Osteoblast (primary cell): Measurements from ENCODE around the gene TRMU. TPM values are rescaled to one million over a fixed set of nuclear protein-coding genes. Genes with fewer than 3 reads are reported as not detected.

Experiments used
- DNase-seq: peaks from one replicate; pipeline ENCODE4 v3.0.0; 2011; ENCODE audit warnings: low spot score, mixed read lengths; ENCODE audit not compliant: insufficient read length; ENCODE audit errors: missing footprints
- H2AFZ ChIP-seq: 2 replicates; pipeline ENCODE4 v1.6.0; 2011; ENCODE audit warnings: mild to moderate bottlenecking, low read length
- H3K27ac ChIP-seq: 2 replicates; pipeline ENCODE4 v1.5.1; 2011; ENCODE audit warnings: mild to moderate bottlenecking, low read depth, low read length, moderate library complexity
- H3K27me3 ChIP-seq: 2 replicates; pipeline ENCODE4 v1.6.0; 2012; ENCODE audit warnings: mild to moderate bottlenecking, control low read depth, inconsistent platforms, low read length, moderate library complexity; ENCODE audit not compliant: insufficient read depth
- H3K36me3 ChIP-seq: 2 replicates; pipeline ENCODE4 v1.5.1; 2011; ENCODE audit warnings: mild to moderate bottlenecking, low read length, control low read depth, moderate library complexity; ENCODE audit not compliant: insufficient read depth
- H3K4me1 ChIP-seq: 2 replicates; pipeline ENCODE4 v1.5.1; 2011; ENCODE audit warnings: mild to moderate bottlenecking, low read length, control low read depth, moderate library complexity; ENCODE audit not compliant: insufficient read depth
- H3K4me2 ChIP-seq: 2 replicates; pipeline ENCODE4 v1.6.0; 2011; ENCODE audit warnings: mild to moderate bottlenecking, low read length; ENCODE audit not compliant: insufficient read depth
- H3K4me3 ChIP-seq: fragments of 200-600 bp; sonication (generic); 3 replicates; pipeline ENCODE4 v1.5.1; 2012; ENCODE audit warnings: mild to moderate bottlenecking, low read length, inconsistent platforms; ENCODE audit not compliant: insufficient read depth
- H3K79me2 ChIP-seq: 2 replicates; pipeline ENCODE4 v1.6.0; 2012; ENCODE audit warnings: mild to moderate bottlenecking, low read length, control low read depth, inconsistent platforms; ENCODE audit not compliant: insufficient read depth
- H3K9me3 ChIP-seq: 2 replicates; pipeline ENCODE4 v1.5.1; 2011; ENCODE audit warnings: low read depth, low read length, control low read depth
- H4K20me1 ChIP-seq: 2 replicates; pipeline ENCODE4 v1.6.0; 2012; ENCODE audit warnings: mild to moderate bottlenecking, low read length, control low read depth; ENCODE audit not compliant: insufficient read depth
- CTCF ChIP-seq: IDR thresholded peaks from 2 replicates; pipeline ENCODE4 v1.5.1; 2011; ENCODE audit warnings: mild to moderate bottlenecking, low read depth, low read length, moderate library complexity; ENCODE audit errors: extremely low read depth
- total RNA-seq: library from RNA; depleted of rRNA; stranded (reverse); fragments of >200 nt; gene quantifications from 2 replicates; pipeline ENCODE4 v1.2.3, GENCODE V29; 2012

Gene TRMU
- total RNA-seq, 1 donor, result 22.1 TPM

- no peak overlapping the region for H3K27ac ChIP-seq
- no peak for DNase-seq
- H3K4me2 ChIP-seq, result no peak overlapping the region
- peaks cover 4% of the 10 kb centered on the region for H3K27me3 ChIP-seq
- H3K79me2 ChIP-seq, result no peaks in the 10 kb centered on the region
- no peak overlapping the region for H3K4me3 ChIP-seq
- no peaks in the 10 kb centered on the region for H3K9me3 ChIP-seq
- no peaks in the 10 kb centered on the region for H4K20me1 ChIP-seq
- no peaks in the 10 kb centered on the region for H3K36me3 ChIP-seq
- no peaks in the 10 kb centered on the region for H3K4me1 ChIP-seq
- TF ChIP-seq CTCF, result no peak
- no peak overlapping the region for H2AFZ ChIP-seq
Observed at GRCh38 chr22:46368871-46369715, 33.6 kb downstream of the TRMU start.

GRCh38 chr22:46369716-46370583, 34.4 kb downstream of the TRMU start:
- H2AFZ ChIP-seq, result no peak overlapping the region
- H3K79me2 ChIP-seq, result no peaks in the 10 kb centered on the region
- H4K20me1 ChIP-seq, result no peaks in the 10 kb centered on the region
- no peaks in the 10 kb centered on the region for H3K4me1 ChIP-seq
- DNase-seq, result no peak
- no peaks in the 10 kb centered on the region for H3K9me3 ChIP-seq
- no peak overlapping the region for H3K4me3 ChIP-seq
- no peak overlapping the region for H3K27ac ChIP-seq
- peaks cover 4% of the 10 kb centered on the region for H3K27me3 ChIP-seq
- no peak overlapping the region for H3K4me2 ChIP-seq
- no peak for TF ChIP-seq CTCF
- no peaks in the 10 kb centered on the region for H3K36me3 ChIP-seq

- no peak overlapping the region for H3K27ac ChIP-seq
- H3K27me3 ChIP-seq, result peaks cover 4% of the 10 kb centered on the region
- H2AFZ ChIP-seq, result no peak overlapping the region
- DNase-seq, result no peak
- no peaks in the 10 kb centered on the region for H3K79me2 ChIP-seq
- H3K36me3 ChIP-seq, result no peaks in the 10 kb centered on the region
- H3K9me3 ChIP-seq, result no peaks in the 10 kb centered on the region
- no peaks in the 10 kb centered on the region for H4K20me1 ChIP-seq
- no peak overlapping the region for H3K4me2 ChIP-seq
- H3K4me1 ChIP-seq, result no peaks in the 10 kb centered on the region
- no peak overlapping the region for H3K4me3 ChIP-seq
- no peak for TF ChIP-seq CTCF
Observed at GRCh38 chr22:46370584-46371291, 35.2 kb downstream of the TRMU start.
